CD14-positive monocyte (primary cell): Measurements from ENCODE around the gene SOD3. TPM values are rescaled to one million over a fixed set of nuclear protein-coding genes. Genes with fewer than 3 reads are reported as not detected.
A peak's percentile ranks its signal among the peaks of the same experiment; 100 is the strongest.

Experiments used
- DNase-seq, 3 donors: peaks; one replicate each; pipeline ENCODE4 v3.0.0-alpha.2; 2011 to 2022
- H2AFZ ChIP-seq: 2 replicates; pipeline ENCODE4 v1.6.0; 2012; ENCODE audit warnings: mild to moderate bottlenecking, low read depth, low read length, inconsistent platforms; ENCODE audit not compliant: insufficient read depth, poor library complexity, severe bottlenecking
- H3K27ac ChIP-seq, 2 donors: 1 replicate in 1 of 2; 2 replicates in 1 of 2; pipeline ENCODE4 v1.5.1; 2012 to 2013; ENCODE audit warnings: low read length in 2 of 2, control low read depth in 1 of 2, inconsistent platforms in 1 of 2, low read depth in 1 of 2, mild to moderate bottlenecking in 1 of 2
- H3K27me3 ChIP-seq, 2 donors: one replicate each; pipeline versions ENCODE4 v1.6.0 to v1.6.1; 2011 to 2013; ENCODE audit warnings: low read length in 2 of 2; ENCODE audit not compliant: control insufficient read depth in 2 of 2, insufficient read depth in 2 of 2
- H3K36me3 ChIP-seq, 2 donors: replicated peaks in 1 of 2; 1 replicate in 1 of 2; 2 replicates in 1 of 2; pipeline versions ENCODE4 v1.5.1 to v1.6.1; 2012 to 2013; ENCODE audit warnings: low read length in 2 of 2, control low read depth in 1 of 2, inconsistent platforms in 1 of 2, mild to moderate bottlenecking in 1 of 2; ENCODE audit not compliant: insufficient read depth in 2 of 2, control insufficient read depth in 1 of 2
- H3K4me1 ChIP-seq, 2 donors: 1 replicate in 1 of 2; 2 replicates in 1 of 2; pipeline versions ENCODE4 v1.5.1 to v1.6.1; 2012 to 2013; ENCODE audit warnings: low read length in 2 of 2, control low read depth in 1 of 2, inconsistent platforms in 1 of 2, mild to moderate bottlenecking in 1 of 2, moderate library complexity in 1 of 2; ENCODE audit not compliant: insufficient read depth in 2 of 2, control insufficient read depth in 1 of 2
- H3K4me2 ChIP-seq: replicated peaks from 2 replicates; pipeline ENCODE3; 2012; ENCODE audit warnings: low read length, moderate library complexity, mild to moderate bottlenecking; ENCODE audit not compliant: poor library complexity, severe bottlenecking; ENCODE audit errors: extremely low read depth
- H3K4me3 ChIP-seq, 3 experiments: fragments of 200-600 bp in 1 of 3; sonication (generic) in 1 of 3; replicated peaks in 1 of 3; 1 replicate in 2 of 3; 2 replicates in 1 of 3; pipeline ENCODE4 v1.5.1; 2011 to 2013; ENCODE audit warnings: low read length in 3 of 3, mild to moderate bottlenecking in 3 of 3, control low read depth in 2 of 3, low read depth in 2 of 3, inconsistent platforms in 1 of 3, moderate library complexity in 1 of 3
- H3K79me2 ChIP-seq: 2 replicates; pipeline ENCODE4 v1.6.0; 2012; ENCODE audit warnings: mild to moderate bottlenecking, control low read depth, inconsistent platforms, low read length, moderate library complexity; ENCODE audit not compliant: insufficient read depth
- H3K9ac ChIP-seq: 2 replicates; pipeline ENCODE4 v1.6.0; 2017; ENCODE audit warnings: low read length, mild to moderate bottlenecking; ENCODE audit not compliant: insufficient read depth, poor library complexity, severe bottlenecking
- H3K9me3 ChIP-seq, 2 donors: replicated peaks in 1 of 2; 1 replicate in 1 of 2; 2 replicates in 1 of 2; pipeline versions ENCODE4 v1.5.1 to v1.6.1; 2012 to 2013; ENCODE audit warnings: low read length in 2 of 2, control low read depth in 1 of 2; ENCODE audit not compliant: control insufficient read depth in 1 of 2, insufficient read depth in 1 of 2
- H4K20me1 ChIP-seq: 2 replicates; pipeline ENCODE4 v1.6.0; 2012; ENCODE audit warnings: mild to moderate bottlenecking, low read length, control low read depth, moderate library complexity; ENCODE audit not compliant: insufficient read depth
- H3K27ac Mint-ChIP-seq, 7 donors: one replicate each; pipeline ENCODE4 v1.8.0; 2020; ENCODE audit warnings: mild to moderate bottlenecking in 7 of 7, mixed read lengths in 7 of 7, moderate library complexity in 6 of 7, inconsistent platforms in 2 of 7
- H3K27me3 Mint-ChIP-seq, 3 donors: one replicate each; pipeline ENCODE4 v1.8.0; 2021 to 2022; ENCODE audit warnings: low read depth in 3 of 3, mild to moderate bottlenecking in 3 of 3, mixed read lengths in 3 of 3, moderate library complexity in 3 of 3, inconsistent platforms in 1 of 3
- H3K36me3 Mint-ChIP-seq, 2 donors: one replicate each; pipeline ENCODE4 v1.8.0; 2020; ENCODE audit warnings: mixed read lengths in 2 of 2, inconsistent platforms in 1 of 2, mild to moderate bottlenecking in 1 of 2
- H3K4me1 Mint-ChIP-seq: one replicate; pipeline ENCODE4 v1.8.0; 2020; ENCODE audit warnings: mild to moderate bottlenecking, mixed read lengths
- H3K4me3 Mint-ChIP-seq, 2 donors: one replicate each; pipeline ENCODE4 v1.8.0; 2020; ENCODE audit warnings: mild to moderate bottlenecking in 2 of 2, mixed read lengths in 2 of 2, moderate library complexity in 1 of 2
- H3K9me3 Mint-ChIP-seq, 7 donors: one replicate each; pipeline ENCODE4 v1.8.0; 2020 to 2022; ENCODE audit warnings: mixed read lengths in 7 of 7, mild to moderate bottlenecking in 6 of 7, moderate library complexity in 6 of 7, inconsistent platforms in 2 of 7
- WGBS: methylation state at CpG from one replicate; pipeline ENCODE4 v1.1.5; 2013; ENCODE audit warnings: missing lambda C conversion rate; ENCODE audit not compliant: insufficient coverage; 5-methylcytosine and 5-hydroxymethylcytosine counted together
- intact Hi-C, 2 donors: fragments of 100-400 bp; cut with micrococcal nuclease; formaldehyde crosslinking; loops; one replicate each; pipeline versions ENCODE4 v1.15.0 to v1.15.1; 2023
- polyA plus RNA-seq, 3 donors: library from polyadenylated mRNA; depleted of rRNA in 1 of 3; unstranded in 2 of 3; stranded (reverse) in 1 of 3; fragments of 300-500 nt in 2 of 3; fragments of >200 nt in 1 of 3; fragmentation: Illumina TruSeq in 2 of 3; gene quantifications; 1 replicate in 2 of 3; 2 replicates in 1 of 3; pipeline ENCODE4 v1.2.3, GENCODE V29; 2012 to 2021
- TF ChIP-seq, protein P1 (sequence below): fragments of 200-600 bp; IDR thresholded peaks from one replicate; pipeline ENCODE4 v1.8.0; 2022; ENCODE audit warnings: antibody characterized with exemption, mild to moderate bottlenecking

The SOD3 gene
- polyA plus RNA-seq, 3 donors = not detected

DNA sequence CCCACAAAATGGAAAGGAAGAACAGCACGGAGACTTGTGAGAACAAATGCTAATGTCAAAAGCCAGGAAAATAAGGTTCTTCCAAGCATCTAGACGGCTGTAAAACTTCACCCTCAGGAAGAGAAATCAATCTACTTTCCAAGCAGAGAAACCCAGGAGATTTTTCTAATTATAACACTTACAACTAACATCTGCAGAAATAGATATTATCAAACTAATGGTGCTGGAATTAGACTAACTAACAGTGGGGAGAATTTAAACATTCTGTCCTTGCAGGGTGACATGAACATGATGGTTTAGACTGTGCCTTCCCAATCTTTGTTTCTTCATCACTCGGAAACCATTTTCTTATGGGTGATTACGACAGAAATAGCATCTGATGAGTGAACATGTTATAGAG, 40.3 kb downstream of the SOD3 start:
- Mint-ChIP-seq H3K9me3 (no peaks in the 10 kb centered on the region), H3K4me1 (peaks cover 2% of the 10 kb centered on the region), H3K4me3 (no peak overlapping the region), H3K27ac (no peak overlapping the region), H3K36me3 (peaks cover 73 to 75% of the 10 kb centered on the region in 2 donors), H3K27me3 (peaks cover 0 to 2% (median 0%) of the 10 kb centered on the region in 3 donors)
- H3K4me1 ChIP-seq = no peaks in the 10 kb centered on the region
- H3K79me2 ChIP-seq = no peaks in the 10 kb centered on the region
- H2AFZ ChIP-seq = no peak overlapping the region
- DNase-seq = no peak
- H3K27ac ChIP-seq = no peak overlapping the region
- H4K20me1 ChIP-seq = no peaks in the 10 kb centered on the region
- no peaks in the 10 kb centered on the region for H3K27me3 ChIP-seq
- no peak overlapping the region for H3K4me3 ChIP-seq
- TF ChIP-seq, protein P1, sequence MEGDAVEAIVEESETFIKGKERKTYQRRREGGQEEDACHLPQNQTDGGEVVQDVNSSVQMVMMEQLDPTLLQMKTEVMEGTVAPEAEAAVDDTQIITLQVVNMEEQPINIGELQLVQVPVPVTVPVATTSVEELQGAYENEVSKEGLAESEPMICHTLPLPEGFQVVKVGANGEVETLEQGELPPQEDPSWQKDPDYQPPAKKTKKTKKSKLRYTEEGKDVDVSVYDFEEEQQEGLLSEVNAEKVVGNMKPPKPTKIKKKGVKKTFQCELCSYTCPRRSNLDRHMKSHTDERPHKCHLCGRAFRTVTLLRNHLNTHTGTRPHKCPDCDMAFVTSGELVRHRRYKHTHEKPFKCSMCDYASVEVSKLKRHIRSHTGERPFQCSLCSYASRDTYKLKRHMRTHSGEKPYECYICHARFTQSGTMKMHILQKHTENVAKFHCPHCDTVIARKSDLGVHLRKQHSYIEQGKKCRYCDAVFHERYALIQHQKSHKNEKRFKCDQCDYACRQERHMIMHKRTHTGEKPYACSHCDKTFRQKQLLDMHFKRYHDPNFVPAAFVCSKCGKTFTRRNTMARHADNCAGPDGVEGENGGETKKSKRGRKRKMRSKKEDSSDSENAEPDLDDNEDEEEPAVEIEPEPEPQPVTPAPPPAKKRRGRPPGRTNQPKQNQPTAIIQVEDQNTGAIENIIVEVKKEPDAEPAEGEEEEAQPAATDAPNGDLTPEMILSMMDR = no peak
- no peak overlapping the region for H3K4me2 ChIP-seq
- intact Hi-C loops = no loop called here
- 100% methylated on average over 1 of the region's 4 CpGs for WGBS
- H3K36me3 ChIP-seq = peaks cover 41 to 86% of the 10 kb centered on the region in 2 donors
- H3K9ac ChIP-seq = no peak overlapping the region
- no peaks in the 10 kb centered on the region for H3K9me3 ChIP-seq

DNA sequence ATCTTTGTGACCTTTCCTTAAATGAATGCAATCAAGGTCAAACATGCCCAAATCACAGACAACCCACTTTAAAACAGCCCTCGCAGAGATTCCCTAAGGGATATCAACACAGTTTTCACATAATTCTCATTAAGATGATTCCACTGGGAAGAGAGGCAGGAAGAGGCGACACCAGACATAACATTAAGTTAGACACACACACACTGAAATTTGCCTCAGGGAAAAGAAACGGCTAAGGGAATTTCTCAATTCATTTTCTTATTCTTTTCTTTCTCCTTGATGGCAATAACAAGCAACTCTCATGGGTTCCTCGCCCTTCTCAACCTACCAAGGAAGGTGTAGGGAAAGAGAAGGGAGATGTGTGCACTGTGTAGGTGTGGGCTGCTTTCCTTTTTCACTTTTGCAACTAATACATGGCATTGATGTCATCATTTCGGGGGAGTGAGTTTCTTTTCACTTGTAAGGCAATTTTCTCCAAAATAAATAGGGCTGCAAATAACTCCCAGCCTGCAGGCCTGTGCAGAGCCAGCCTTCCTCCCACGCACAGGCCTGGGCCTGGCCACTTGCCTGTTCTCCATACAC, 41.4 kb downstream of the SOD3 start:
- DNase-seq = no peak
- Histone ChIP-seq H3K9me3 (no peaks in the 10 kb centered on the region), H4K20me1 (no peaks in the 10 kb centered on the region), H3K27ac (no peak overlapping the region), H3K79me2 (no peaks in the 10 kb centered on the region), H3K4me1 (no peaks in the 10 kb centered on the region), H3K27me3 (no peaks in the 10 kb centered on the region), H2AFZ (no peak overlapping the region), H3K4me2 (no peak overlapping the region), H3K4me3 (no peak overlapping the region), H3K36me3 (peaks cover 32 to 85% of the 10 kb centered on the region in 2 donors), H3K9ac (no peak overlapping the region)
- H3K4me1 Mint-ChIP-seq = no peaks in the 10 kb centered on the region
- no peak overlapping the region for H3K4me3 Mint-ChIP-seq
- H3K27me3 Mint-ChIP-seq = peaks cover 0 to 2% (median 0%) of the 10 kb centered on the region in 3 donors
- H3K9me3 Mint-ChIP-seq = no peaks in the 10 kb centered on the region
- peaks cover 74% of the 10 kb centered on the region in 2 donors for H3K36me3 Mint-ChIP-seq
- intact Hi-C loops = no loop called here
- peak overlapping the region in 2 of 7 donors; percentile 8 to 55 for H3K27ac Mint-ChIP-seq
- 100% methylated on average over 1 of the region's 6 CpGs for WGBS
- TF ChIP-seq, protein P1 = no peak
